Embryonic facial prominence (tissue), 1 donor: ENCODE measurements around the gene RPS5.
"Not testable (repeated sequence)": the region's sequence is repeated elsewhere in the genome, so short reads cannot be mapped to it uniquely, and the experiment has no call there.

ENCODE experiments used
- DNase-seq: peaks from one replicate; pipeline ENCODE4 v3.0.0-alpha.2; 2016; ENCODE audit errors: extremely low spot score

The RPS5 gene

DNA sequence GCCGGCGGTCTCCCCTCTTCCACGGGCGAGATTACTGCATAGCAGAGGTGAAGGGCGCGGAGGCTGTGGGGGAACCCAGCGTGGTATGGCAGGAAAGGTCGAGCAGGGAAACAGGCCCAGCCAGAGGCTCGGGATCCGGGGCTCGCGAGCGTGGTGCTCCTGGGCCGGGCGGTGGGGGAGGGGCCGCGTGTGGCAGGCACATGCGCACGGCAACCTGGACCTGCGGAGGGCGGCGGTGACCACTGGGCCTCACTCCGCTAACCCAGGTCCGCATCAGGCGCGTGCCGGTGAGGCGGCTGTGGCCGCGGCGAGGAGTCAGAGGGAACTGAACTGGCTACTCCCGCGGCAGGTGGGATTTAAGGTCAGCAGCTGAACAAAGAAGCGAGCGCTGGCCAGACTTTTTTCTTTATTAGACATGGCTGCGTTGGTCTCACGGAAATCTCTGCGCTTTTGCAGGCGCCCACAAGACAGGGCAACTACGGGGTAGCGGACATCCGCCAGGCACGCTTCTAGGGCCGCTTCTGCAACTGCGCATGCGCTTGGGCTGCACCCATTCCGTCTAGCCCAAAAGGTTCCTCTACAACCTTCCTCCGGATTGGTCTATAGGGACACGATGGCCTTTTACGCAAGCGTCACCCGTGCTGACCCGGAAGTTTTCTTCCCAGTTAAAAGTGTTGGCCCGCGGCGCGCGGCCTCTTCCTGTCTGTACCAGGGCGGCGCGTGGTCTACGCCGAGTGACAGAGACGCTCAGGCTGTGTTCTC, at the start of gene RPS5:
Gene RPS5, plus strand, starts transcription at position 694 of the 762 bp plus-strand sequence. CDS start 869 bp downstream, outside the sequence.
- DNase-seq: peak; percentile 98

DNA sequence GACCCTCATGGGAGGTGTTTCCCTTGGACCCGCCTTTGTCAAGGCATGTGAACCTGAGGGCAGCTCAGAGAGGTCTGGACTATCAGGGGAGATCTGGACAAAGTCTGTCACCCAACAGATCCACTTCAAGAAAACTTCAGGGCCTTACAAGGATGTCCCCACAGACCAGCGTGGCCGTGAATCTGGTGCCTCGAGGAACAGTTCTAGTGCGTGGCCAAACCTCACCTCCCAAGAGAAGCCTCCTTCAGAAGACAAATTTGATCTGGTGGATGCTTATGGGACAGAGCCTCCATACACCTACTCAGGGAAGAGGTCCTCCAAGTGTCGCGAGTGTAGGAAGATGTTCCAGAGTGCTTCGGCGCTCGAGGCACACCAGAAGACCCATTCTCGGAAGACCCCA, 48.7 kb upstream of the RPS5 start:
- no peak for DNase-seq

DNA sequence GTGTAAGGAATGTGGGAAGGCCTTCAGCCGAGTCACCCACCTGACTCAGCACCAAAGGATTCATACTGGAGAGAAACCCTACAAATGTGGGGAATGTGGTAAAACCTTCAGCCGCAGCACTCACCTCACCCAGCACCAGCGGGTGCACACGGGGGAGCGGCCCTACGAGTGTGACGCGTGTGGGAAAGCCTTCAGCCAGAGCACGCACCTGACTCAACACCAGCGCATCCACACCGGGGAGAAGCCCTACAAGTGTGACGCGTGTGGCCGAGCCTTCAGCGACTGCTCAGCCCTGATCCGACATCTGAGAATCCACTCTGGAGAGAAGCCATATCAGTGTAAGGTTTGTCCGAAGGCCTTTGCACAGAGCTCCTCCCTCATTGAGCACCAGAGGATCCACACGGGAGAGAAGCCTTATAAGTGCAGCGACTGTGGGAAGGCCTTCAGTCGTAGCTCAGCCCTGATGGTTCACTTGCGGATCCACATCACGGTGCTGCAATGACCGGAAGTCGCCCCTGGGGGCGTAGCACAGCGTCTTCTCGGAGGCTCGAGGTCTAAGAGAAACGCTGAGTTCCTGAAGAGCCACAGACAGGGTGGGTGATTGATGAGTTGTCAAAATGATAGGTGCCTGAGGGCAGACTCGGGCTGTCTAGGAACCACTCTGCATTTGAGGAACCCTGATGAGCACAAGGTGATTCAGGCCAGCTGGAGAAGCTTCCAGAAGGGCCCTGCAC, 48.1 kb upstream of the RPS5 start:
- no peak for DNase-seq

DNA sequence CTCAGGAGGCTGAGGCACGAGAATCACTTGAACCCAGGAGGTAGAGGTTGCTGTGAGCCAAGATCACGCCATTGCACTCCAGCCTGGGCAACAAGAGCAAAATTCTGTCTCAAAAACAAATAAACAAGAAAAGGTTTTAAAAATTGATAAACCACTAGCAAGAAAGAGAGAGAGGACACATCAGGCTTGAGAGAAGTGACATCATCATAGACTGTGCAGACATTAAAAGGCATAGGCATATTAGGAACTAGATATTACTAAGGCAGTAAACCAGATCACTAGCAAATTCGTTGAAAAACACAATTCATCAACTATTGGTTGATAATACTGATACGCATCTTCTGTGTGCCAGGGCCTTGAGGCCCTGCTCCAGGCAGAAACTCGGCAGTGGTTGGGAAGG, 41.5 kb upstream of the RPS5 start:
- DNase-seq: no peak

DNA sequence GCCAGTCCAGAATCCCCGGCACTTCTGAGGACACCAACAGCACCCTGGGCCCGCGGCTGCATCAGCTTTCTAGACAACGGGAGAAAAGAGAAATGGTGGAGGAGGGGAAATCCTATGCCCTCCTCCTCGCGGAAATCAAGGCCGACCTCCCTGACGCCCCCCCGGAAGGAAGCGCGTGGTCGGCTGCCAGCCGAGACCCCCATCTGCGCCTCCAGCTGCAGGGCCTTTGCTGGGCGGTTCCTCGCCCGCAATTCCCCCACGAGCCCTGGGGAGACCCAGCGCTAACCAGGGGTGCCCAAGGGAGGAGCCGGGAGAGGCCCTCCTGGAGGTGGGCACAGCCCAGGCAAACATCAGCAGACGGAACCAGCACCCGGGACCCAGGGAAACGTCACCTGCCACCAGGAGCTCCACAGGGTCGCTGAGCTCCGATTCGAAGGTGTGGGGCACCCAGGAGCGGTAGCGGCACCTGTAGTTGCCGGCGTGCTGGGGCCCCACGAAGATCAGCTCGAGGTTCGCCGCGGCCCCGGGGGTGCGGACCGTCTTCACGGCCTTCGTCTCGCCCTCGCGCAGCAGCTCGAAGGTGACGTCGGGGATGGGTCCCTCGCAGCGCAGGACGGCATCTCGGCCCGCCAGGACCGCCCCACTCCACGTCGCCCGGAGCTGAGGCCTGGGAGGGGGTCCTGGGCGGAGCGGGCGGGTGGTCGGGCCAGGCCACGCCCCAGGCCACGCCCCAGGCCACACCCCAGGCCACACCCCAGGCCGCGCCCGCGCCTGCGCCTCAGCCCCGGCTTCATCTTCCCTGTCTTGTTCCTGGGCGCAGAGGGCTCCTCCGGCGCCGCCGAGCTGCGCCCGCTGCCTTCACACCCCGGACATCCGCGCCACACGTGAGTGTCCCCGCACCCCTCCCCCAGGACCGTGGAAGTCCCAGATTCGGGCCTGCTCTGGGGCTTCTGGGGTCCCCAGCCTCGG, 39.8 kb upstream of the RPS5 start:
- DNase-seq: no peak

DNA sequence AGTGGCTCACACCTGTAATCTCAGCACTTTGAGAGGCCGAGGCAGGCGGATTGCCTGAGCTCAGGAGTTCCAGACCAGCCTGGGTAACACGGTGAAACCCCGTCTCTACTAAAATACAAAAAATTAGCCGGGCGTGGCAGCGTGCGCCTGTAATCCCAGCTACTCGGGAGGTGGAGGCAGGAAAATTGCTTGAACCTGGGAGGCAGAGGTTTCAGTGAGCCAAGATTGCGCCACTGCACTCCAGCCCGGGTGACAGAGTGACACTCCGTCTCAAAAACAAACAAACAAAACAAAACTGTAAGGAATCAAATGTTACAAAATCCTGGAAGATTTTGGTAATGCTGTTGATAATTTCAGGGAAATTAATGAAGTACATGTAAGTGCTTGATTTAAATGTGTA, 39.0 kb upstream of the RPS5 start:
- DNase-seq: not testable (repeated sequence)

DNA sequence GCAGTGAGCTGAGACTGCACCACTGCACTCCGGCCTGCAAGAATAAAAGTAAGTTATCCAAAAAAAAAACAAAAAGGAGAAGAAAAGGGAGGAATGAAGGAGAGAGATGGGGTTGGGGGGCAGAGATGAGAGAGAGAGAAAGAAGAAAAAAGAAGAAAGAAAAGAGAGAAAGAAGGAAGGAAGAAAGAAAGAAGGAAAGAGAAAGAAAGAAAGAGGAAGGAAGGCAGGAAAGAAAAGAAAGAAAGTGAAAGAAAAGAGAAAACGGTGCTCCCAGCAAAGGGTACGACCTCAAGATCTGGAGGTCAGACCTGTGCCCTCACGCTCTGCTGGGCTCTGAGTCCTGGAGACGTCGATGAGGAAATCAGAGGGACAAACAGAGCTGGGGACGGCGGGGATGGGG, 37.5 kb upstream of the RPS5 start:
- DNase-seq: no peak

DNA sequence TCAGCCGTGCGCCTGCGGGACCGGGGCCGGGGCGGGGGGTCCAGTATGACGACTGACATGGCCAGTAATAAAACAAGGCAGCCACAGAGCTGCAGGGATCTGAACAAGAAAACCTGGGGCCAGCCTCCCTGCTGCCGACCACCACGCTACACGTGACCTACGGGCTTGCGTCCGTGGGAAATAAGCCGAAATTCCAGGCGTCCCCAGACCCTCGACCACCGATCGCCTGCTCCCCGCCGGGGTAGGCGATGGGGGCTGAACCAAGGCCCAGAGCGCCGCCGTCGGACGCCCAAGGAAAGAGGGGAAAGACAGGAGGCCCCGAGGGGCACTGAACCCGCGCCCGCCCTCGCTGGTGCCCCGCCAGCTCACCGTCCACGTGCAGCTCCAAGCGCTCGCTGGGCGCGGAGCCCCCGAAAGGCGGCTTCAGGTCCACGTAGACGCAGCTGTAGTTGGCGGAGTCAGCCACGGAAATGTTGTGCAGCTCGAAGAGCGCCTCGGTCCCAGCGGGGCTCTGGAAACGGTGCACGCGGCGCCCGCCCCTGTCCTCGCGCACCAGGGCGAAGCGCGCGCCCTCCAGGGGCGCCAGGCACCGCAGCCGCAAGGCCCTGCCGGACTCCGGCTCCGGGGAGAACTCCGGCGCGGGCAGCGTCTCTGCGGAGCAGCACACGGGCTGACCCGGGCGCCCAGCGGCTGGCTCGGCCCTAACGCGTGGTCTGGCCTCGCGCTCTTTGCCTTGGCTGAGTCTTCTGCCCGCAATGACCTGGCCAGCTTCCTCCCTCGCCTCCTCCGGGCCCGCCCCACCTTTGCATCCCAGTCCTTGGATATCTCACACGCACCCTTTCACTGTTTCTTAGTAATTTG, 36.8 kb upstream of the RPS5 start:
- DNase-seq: no peak

DNA sequence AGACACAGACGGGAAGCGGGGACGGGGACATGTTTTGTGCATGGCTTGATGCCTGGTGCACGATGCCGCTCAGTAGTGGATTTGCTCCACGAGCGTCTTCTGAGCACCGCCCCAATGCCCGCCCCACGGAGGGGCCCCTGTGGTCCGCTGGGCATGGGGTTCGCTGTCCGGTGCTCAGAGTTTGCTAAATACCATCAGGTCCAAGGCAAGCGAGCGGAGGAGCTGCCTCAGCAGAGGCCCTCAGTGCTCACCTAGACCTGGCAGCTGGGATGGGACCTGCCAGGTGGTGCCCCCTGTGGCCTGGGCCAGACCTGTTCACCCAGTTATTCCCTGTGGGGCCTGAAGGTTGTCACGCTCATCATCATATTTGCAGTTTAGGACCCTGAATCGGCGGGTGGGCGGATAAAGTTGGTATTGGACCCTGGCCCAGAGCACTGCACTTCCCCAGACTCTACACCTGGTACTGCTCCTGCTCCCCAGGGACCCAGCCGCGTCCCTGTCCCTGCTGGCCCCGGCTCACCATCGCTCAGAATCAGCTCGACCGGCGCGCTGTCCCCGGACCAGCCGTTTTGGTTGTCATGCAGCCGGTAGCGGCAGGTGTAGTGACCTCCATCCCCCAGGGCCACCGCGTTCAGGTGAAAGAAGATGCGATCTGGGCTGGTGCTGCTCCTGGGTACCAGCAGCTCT, 36.1 kb upstream of the RPS5 start:
- no peak for DNase-seq

DNA sequence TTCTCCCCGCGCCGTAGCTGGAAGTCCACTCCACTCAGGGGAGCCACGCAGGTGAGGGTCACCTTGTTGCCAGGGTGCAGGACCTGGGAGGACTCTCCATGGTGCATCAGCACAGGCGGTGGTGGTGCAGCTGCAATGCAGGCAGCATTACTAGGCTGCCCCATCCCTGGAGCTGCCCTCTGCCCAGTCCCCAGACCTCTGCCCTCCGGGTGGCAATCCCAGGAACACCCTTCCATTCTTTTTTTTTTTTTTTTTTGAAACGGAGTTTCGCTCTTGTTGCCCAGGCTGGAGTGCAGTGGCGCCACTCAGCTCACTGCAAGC, 35.6 kb upstream of the RPS5 start:
- DNase-seq: no peak

DNA sequence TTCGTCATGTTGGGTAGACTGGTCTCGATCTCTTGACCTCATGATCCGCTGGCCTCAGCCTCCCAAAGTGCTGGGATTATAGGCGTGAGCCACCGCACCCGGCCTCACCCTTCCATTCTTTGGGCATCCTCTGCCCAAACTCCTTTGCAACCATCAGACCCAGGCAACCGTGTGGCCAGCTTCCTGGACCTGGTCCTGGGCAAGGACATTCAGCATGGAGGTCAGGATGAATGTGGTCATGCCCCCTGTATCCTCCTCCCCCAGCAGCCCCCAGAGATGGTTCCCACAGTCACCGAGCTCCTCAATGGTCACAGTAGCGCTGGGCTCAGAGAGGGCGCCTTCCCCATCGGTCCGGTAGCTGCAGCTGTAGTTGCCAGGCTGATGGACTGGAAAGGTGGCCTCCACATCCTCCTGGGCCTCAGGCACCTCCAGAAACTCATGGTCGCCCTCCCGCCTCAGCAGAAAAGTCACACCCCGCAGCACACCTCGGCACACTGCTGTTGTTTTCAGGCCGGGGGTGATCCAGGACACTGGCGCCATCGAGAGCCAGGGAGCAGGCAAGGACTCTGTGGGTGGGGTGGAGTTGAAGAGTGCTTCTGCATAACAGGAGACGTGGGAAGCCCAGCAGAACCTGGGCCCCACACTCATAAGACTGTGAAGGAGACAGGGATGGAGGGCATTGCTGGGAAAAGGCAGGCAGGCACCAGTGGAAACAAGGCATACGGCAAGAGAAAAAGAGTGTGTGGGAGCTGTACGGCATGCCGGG, 34.9 kb upstream of the RPS5 start:
- DNase-seq: no peak

DNA sequence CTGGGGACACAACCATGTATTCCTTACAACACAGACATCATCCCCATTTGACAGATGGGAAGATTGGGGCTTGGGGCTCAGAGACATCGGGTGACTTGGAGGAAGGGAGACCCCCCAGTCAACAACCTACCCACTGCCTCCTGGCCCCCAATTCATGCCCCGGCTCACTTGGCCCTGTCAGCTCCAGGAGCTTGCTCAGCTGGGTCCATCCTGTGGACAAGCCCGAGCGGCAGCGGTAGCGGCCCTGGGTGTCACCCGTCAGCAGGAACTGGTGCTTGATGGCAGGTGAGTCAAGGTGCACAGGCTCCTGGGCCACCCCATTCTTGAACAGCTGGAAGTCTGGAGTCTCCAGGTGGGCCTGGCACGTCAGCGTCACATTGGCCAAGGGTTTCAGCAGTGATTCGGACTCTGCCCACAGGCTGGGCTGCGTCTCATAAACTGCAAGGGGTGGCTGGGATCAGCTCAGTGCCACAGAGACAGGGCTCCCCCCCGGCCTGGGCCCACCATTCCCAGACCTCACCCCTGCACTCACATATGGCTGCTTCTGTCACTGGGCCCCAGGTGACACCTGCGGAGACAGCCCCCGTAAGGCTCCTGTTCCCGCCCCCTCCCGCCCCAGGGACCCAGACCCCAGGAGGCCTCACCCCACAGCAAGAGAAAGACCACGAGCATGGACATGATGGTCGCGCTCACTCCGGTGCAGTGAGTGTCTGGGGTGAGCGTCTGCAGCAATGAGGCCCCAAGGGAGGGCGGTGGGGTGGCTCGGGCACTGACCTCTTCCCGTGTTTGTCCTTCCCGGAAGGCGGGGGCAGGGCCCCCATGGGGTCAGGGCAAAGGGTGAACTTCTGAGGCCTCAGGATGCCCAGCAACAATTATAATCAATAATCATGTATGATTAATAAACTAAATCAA, 34.1 kb upstream of the RPS5 start, which contains the start of gene A1BG:
Gene A1BG, minus strand, starts transcription at position 733 of the 912 bp plus-strand sequence. Its CDS starts 55 bp downstream, at position 678.
- no peak for DNase-seq

DNA sequence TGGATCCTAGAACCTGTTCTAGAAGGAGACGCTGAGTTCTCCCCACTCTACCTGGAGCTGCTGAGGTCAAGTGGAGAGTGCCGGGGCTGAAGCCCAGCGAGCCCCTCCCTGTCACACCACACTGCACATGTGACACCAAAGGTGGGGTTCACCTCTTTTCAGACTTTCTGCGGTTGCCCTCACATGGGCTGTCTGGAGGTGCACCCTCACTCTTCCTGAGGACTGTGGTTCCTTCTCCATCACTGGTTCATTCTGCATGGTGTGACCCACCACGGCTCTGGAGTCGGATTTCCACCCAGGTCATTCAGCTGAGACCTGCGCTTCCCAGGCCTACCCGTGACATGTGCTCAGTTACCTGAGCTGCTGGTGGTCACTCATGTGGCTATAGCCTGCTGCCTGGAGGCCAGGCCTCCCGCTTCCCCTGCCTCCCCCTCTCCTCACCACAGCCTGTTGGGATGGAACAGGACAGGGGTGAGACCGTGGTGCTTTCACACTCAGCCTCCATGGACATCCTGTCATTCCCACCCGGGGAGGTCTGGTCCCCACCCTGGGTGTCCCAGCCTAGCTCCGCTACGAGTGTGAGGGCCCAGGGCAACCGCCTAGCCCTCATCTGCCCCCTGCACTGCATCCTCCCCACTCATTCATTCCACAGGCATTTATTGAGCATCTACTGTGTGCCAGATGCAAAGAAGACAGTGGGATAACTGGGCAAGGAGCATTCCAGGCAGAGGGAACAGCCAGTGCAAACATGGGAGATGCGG, 33.2 kb upstream of the RPS5 start:
- no peak for DNase-seq

DNA sequence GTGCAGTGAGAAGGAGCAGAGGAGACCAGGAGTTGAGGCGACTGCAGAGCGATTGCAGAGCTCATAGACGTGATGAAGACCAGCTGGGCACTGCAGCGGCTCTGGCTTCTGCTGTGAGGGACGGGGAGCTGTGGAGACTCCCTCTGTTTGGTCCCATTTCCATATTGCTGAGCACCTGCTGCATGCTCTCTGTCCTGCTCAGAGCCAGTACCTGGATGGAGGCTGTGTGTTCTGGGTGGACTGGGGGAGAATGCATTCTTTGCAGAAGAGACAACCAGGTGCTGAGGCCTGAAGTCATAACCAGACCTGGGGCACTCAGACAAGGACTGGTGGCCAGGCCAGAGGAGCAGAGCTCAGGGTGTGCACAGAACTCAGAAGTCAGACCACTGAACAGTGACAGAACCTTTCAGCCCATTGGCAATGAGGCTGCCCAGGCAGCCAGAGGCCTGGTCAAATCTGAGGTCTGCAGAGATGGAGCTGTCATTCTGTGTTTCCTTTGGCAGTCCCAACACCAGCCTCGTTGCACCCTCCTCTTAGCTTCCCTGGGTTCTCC, 32.5 kb upstream of the RPS5 start:
- no peak for DNase-seq

DNA sequence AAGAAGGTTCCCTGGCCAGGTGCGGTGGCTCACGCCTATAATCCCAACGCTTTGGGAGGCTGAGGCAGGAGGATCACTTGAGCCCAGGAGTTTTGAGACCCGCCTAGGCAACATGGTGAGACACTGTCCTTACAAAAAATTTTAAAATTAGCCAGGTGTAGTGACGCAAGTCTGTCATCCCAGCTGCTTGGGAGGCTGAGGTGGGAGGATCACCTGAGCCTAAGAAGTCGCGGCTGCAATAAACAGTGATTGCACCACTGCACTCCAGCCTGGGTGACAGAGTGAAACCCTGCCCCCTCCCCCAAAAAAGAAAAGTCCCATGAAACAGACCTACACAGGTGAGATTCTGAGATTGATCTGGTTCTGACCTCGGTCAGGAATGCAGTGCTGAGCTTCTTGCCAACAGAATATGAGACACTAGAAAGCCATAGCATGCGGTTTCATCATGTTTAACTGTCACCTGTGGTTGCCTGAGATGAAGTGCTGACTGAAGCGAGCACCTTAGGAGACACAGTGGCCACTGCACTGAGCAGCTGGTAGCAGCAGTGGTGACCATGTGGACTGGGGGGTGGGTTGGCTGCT, 31.8 kb upstream of the RPS5 start:
- no peak for DNase-seq

DNA sequence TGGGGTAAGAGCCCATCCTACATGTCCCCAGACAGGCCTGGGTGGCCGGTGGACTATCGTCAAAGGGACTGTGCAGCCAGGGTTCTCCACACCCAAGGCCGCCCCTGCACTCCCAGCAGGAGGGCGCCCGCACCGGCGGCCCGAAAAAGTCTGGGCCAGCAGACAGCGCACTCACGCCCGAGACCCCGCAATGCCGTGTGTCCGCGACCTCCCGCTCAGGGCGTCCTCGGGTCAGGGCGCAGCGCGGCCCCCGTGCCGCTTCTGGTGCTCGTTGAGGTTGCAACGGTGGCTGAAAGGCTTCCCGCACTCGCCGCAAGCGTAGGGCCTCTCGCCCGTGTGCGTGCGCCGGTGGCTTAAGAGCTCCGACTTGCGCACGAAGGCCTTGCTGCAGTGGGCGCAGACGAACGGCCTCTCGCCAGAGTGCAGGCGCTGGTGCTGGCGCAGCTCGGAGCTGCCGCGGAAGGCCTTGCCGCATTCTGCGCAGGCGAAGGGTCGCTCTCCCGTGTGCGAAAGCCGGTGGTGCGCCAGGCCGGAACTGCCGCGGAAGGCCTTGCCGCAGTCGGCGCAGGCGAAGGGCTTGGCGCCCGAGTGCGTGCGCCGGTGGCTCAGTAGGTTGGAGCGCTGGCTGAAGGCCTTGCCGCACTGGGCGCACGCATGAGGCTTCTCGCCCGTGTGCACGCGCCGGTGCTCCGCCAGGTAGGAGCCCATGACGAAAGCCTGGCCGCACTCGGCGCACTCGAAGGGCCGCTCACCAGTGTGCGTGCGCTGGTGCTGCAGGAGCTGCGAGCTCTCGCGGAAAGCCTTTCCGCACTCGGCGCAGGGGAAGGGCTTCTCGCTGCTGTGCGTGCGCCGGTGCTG, 30.9 kb upstream of the RPS5 start:
- no peak for DNase-seq
